A204.1 (cell line): ENCODE measurements around the gene WWOX.

ENCODE experiments used
- FAIRE-seq: peaks from 2 replicates; lab custom pipeline; 2012; peaks lifted over from hg19 to GRCh38; lab: Jason Lieb, UNC

The WWOX gene

DNA sequence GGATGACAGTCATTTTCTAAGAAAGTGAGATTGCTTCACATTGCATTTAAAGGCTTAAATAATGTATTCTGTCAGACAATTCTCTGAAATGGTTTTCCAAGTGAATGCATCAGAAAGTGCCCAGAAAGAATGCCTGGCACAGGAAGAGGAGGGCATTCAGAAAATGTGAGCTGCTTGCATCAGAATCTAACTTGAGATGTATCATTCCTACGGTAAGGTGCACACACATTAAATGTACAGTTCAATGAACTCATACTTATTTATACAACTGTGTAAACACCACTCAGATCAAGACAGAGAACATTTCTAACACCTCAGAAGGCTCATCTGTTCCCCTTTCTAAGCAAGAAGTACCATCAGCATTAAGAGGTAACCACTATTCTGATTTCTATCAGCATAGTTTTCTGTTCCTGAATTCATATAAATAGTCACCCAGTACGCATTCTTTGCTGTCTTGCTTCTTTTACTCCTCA, 863.0 kb downstream of the WWOX start:
- no peak for FAIRE-seq

GRCh38 chr16:78967948-78968347, 868.5 kb downstream of the WWOX start:
- no peak for FAIRE-seq

GRCh38 chr16:78969721-78970120, 870.3 kb downstream of the WWOX start:
- FAIRE-seq, result no peak

DNA sequence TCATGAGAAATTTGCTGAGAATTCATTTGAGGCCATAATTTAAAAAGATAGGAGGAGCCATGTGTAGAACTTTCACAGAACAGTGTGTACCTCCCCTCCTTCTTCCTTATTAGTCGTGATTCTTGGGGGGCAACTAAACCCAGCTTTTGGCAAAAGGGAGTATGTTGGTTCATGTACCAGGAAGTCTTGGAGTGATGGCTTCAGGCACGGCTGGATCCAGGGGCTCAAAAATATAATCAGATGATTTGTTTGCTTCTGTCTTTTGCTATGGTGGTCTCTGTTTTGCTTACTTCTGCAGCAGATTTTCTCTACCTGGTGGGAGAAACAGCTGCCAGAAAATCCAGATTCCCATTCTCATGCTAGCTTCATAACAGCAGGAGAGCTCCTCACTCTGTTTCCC, 871.2 kb downstream of the WWOX start:
- no peak for FAIRE-seq

- no peak for FAIRE-seq
These were observed 872.6 kb downstream of the WWOX start for GRCh38 chr16:78972006-78972405.

GRCh38 chr16:78972986-78973385, 873.5 kb downstream of the WWOX start:
- no peak for FAIRE-seq

DNA sequence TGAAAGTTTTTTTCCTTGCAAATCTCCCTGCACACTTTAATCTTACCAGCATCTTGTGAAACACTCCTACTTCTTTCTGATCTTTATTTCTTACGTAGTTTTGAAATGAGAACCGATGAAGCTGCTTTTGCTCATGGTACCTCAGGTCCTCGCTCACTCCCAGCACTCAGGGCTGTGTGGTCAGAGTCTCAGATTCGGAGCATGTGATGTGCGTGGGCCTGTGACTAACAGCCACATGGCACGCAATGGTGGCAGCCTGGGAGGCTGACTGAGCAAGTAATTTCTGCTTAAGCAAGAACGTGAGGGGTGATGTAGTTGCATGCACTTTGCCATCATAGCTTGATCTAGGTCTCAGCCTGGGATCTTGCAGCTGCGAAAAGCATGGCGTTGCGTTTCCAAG, 876.8 kb downstream of the WWOX start:
- FAIRE-seq, result no peak

DNA sequence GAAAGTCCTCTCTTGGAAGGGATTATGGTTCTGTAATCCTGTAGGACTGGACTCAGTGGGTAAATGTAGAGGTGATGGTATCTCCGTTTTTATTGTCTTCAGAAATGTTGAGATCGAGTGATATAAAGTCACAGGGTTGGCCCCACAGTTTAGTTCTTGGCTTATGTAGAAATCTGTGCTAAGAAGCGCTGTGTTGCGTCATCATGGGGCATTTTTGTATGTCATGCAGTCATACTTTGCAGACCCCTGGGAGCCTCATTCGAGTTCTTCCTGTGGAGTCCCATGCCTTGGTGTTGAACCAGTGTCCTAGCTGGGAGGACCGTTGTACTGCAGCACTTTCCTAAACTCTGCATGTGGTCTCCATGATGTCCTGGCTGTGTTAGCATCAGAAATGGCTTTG, 881.4 kb downstream of the WWOX start:
- no peak for FAIRE-seq

DNA sequence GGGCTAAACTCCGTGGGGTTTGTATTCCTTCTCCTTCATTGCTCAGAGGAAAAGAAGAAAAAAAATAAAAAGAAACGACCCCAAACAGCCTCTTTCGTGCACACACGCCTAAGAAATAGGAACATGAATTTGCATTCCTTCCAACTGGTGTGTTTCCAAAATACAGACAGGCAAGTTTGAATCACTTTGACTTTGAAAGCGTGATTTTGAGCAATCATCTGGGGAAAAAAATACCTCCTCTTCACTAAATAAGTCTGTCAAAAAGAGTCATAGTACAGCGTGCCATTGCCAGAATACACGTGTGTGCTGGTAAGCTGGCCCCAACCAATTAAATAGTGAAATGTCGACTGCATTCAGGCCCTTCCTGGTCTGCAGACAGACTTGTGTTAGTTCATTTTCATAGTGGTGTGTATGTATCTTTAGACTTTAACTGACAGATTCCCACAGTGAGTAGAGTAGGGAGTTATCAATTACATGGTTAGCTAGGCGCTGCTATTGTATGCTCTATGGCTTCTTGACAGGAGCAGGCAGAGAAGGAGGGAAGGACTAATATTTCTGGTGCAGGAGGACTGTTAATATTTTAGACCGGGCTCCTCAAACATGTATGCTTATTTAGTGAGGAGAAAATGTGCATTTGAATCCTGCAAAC, 882.8 kb downstream of the WWOX start:
- no peak for FAIRE-seq

GRCh38 chr16:78984324-78984723, 884.9 kb downstream of the WWOX start:
- no peak for FAIRE-seq

- FAIRE-seq, result no peak
These were observed 885.5 kb downstream of the WWOX start for GRCh38 chr16:78984887-78985464.

- no peak for FAIRE-seq
These were observed 886.5 kb downstream of the WWOX start for GRCh38 chr16:78985716-78986605.

DNA sequence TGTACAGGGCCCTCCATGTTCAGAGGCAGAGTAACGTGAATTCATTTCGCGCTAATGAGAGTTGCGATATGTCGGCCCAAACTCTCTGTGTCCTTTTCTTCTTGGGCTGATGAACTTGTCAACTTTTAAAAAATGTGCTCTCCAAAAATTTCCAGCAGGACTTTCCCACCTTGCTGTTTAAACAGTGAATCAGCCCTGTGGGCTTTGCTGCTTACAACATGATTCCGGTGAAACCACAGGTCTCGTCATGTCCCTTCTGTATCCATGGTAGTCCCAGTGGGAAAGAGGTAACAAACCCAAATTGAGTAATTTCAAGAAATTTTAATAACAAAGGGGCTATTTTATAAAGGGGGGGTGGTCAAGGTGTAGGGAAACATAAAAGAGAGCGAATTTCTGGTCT, 888.2 kb downstream of the WWOX start:
- FAIRE-seq, result no peak

GRCh38 chr16:78988361-78988969, 889.0 kb downstream of the WWOX start:
- no peak for FAIRE-seq

DNA sequence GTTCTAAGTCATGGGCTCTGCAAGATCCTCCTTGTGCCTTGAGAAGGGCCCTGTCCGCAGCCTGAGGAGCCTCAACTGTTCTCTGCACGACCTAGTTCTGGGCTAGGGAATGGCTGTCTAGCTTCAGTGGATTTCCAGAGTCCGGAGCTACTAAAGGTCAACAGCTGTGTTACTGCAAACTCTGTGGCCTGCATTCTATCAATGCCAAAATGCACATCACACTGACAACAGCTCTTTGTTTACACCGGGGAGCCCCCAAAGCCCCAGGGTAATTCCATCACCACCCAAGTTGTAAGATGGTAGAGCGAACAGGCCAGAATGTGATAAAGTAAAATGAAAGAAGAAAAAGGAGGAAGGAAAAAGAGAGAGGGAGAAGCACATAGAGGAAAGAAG, 890.9 kb downstream of the WWOX start:
- FAIRE-seq, result no peak

DNA sequence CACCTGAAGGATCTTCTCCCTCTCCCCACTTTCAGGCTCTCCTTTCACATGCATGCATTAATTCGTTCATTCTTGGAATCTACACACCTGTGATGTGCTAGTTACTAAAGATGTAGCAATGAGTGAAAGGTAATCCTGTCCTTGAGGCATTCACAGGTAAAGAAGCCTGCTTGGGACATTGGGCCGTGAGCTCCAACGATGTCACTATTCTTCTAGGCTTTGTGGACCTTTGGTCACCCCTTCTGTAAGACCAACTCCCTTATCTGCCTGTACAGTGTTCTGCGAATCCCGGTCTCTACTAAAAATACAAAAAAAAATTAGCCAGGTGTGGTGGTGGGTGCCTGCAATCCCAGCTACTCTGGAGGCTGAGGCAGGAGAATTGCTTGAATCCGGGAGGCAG, 892.5 kb downstream of the WWOX start:
- FAIRE-seq, result no peak

DNA sequence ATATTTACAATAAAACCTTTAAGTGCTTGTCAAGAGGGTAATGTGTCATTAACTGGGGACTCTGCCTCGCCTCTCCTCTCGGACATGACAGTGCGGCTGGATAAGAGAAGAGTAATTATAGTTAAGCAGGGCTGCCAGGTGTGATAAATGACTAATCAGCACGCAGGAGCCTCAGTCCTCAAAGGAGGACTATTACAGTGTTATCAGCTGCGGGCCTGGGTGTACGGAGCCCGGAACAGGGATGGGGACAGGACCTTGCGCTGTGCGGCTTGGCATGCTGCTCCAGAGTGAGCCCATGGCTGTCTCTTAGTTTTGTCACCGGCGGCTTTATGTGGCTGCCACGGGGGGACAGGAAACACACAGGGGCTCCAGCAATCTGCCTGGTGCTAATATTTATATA, 893.9 kb downstream of the WWOX start:
- FAIRE-seq, result no peak

- no peak for FAIRE-seq
These were observed 894.8 kb downstream of the WWOX start for GRCh38 chr16:78994135-78994745.

GRCh38 chr16:78995441-78995840, 896.0 kb downstream of the WWOX start:
- no peak for FAIRE-seq

- no peak for FAIRE-seq
These were observed 897.3 kb downstream of the WWOX start for GRCh38 chr16:78996790-78997189.

GRCh38 chr16:78998879-78999278, 899.4 kb downstream of the WWOX start:
- no peak for FAIRE-seq

DNA sequence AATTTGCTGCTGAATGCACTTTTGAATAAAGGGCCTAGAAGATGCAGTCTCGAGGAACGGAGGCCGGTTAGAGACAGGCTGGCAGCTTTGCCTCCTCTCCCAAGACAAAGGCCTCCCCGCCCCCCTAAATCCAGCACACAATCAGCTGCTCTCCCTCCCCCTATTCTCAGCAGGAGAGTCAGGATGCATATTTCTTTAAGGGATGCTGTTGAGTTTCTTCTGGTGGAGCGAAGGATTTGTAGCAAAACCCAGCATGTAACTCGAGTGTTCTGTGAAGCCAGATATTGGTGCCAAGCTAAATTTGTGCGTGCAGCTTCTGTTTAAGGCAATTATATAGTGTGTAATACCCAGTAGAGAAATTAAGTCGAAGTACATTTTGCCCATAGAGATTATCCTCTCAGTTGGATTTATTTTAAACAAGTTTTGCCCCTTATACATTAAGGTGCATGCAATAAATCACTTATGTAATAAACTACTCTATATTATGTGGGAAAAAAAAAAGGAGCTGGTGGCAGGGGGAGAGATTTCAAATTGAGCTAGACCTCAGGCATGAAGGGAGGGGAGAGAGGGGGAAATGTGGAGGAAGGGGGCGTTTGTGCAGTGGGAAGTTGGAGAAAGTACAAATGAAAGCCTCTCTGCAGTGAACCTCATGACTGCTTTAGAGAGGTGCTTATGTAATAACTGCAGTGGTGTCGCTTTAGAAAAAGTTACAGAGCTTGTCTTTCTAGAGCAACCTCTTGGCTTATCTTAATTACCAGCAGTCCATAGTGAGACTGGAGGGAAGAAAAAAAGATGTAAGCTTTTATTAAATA, 901.9 kb downstream of the WWOX start:
- no peak for FAIRE-seq
